ENCODE results near the gene MUC22.

DNA sequence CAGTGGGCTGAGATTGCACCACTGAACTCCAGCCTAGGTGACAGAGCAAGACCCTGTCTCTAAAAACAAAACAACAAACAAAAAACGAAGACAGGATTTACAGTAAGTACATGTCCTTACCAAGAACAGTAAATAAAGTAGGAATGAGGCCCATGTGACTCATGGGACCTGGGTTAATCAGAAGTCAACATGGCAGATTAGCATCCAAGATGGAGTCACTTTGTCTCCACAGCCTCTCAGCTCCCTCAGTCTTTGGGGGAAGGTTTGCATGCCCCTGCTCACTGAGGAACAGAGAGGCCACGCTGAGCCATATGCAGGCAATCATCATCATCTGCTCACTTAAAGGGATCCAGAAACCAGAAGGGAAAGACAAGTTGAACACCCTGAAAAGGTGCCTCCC lies 7.8 kb upstream of the MUC22 start:
- TF ChIP-seq RAD21 (conservative IDR thresholded peaks at IDR 0.05 in 1 of 2, IDR thresholded peaks at IDR 0.05 in 1 of 2) (no peak), ZFP36 (IDR thresholded peaks at IDR 0.05; ENCODE audit: borderline replicate concordance, partially characterized antibody) (no peak), KDM1A (IDR thresholded peaks at IDR 0.05; ENCODE audit: low read depth) (no peak), CTCF (IDR thresholded peaks at IDR 0.05) (no peak)
- TF ChIP-seq, protein P1, sequence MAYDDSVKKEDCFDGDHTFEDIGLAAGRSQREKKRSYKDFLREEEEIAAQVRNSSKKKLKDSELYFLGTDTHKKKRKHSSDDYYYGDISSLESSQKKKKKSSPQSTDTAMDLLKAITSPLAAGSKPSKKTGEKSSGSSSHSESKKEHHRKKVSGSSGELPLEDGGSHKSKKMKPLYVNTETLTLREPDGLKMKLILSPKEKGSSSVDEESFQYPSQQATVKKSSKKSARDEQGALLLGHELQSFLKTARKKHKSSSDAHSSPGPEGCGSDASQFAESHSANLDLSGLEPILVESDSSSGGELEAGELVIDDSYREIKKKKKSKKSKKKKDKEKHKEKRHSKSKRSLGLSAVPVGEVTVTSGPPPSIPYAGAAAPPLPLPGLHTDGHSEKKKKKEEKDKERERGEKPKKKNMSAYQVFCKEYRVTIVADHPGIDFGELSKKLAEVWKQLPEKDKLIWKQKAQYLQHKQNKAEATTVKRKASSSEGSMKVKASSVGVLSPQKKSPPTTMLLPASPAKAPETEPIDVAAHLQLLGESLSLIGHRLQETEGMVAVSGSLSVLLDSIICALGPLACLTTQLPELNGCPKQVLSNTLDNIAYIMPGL (CRISPR knock-in tag; IDR thresholded peaks at IDR 0.05; ENCODE audit: borderline replicate concordance), result no peak

All from A549 (cell line).